Activated gamma-delta T cell treated with Interleukin-2 at 50 U/mL for 16 hours (primary cell): Measurements from ENCODE around the gene GSDME.

Experiments
- DNase-seq: peaks from one replicate; pipeline ENCODE4 v3.0.0-alpha.2; 2020

The GSDME gene

DNA sequence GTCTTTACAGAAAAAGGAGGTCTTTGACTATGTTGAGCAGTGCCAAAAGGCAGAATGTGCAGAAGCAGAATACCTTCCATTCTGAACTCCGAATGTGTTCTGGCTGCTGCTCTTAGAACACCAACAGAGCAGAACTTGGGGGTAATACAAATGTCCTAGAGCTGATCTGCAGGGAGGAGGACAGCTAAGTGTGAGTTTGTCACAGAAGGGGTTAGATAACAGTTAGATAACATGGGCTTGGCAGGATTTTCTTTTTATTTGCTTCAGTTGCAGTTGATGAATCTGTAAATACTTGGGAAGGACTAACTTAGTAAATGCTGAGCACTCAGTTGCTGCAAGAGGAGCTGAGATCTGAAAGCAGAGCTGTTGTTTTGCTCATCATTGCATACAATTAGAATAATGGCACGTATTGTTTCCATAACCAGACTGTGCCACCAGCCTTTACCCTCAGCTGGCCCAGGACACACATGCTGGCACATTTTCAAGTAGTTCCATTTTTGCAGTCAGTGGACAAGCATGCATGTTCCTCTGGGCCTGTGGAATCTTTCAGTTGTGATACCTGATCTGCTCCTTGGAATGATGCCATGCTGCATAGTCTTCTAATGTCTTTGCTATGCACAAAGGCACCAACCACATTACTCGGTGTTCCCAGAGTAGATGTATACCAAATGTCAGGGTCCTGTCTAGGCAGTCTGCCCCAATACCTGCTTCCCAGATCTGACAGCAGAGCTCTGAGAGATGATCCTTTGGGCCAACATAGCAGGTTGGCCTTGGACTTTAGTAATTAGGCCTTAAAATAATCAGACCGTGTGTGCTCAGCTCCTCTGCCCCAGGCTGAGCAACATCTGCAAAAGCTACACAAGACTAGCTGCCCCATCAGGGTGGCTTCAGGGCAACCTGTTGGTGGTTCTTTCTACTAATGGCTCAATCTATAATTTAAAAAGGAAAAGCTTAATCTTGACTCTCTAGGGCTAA is 55.7 kb downstream of the GSDME start:
- no peak for DNase-seq

GRCh38 chr7:24700521-24701260 is 56.6 kb downstream of the GSDME start:
- no peak for DNase-seq

- DNase-seq, result no peak
These were observed 58.6 kb downstream of the GSDME start for GRCh38 chr7:24698531-24699266.

DNA sequence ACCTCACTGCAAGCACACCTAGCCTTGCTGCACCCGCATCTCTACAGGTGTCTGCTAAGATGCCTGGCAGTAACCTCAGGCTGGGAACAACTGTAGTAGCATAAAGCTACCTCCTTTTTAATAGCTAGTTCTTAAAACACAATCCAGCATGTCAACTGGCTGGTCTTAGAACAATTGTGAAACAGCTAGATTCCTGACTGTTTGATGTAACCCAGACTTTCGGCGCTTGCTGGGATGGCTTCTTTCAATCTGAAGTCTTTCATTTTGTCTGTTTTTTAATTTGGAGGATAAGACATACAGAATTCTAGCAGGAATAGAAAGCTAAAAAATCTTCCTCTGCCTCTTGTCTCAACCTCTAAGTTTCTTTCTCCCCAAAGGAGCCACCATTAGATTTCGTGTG is 59.8 kb downstream of the GSDME start:
- no peak for DNase-seq

DNA sequence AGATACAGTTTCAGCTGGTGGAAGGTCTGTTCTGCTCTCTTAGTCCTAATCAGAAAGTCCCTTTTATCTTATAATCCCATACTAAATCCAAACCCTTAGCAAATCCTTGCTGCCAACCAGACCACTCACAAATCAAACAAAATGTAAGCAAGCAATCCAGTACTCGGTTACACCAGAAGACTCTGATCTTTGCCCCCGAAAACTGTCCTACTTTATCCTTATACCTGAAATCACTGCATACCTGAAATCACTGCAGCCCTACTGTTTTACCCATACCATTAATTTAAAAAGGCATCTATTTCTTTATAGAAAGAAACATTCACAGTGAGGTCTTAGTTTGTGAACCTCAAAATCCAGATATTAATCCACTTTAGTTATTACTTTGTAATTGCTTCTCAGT is 64.7 kb downstream of the GSDME start:
- DNase-seq, result no peak

DNA sequence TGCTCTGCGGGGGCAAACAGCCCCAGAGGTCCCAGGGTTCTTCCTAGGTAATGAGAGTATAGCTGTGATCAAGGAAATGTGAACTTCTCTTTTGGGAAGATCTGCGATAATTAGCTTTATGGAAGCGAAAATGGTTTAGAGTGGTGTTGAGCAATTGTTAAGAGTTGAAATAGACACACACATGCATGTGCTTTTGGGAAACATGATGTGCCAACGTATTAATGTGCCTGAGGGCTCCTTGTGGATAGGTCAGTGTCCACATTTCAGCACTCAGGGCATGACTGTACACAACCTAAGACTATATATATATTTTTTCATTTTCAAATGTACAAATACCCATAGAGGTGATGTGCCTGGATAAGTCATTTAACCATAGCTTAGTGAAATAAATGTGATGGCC is 67.0 kb downstream of the GSDME start:
- no peak for DNase-seq

DNA sequence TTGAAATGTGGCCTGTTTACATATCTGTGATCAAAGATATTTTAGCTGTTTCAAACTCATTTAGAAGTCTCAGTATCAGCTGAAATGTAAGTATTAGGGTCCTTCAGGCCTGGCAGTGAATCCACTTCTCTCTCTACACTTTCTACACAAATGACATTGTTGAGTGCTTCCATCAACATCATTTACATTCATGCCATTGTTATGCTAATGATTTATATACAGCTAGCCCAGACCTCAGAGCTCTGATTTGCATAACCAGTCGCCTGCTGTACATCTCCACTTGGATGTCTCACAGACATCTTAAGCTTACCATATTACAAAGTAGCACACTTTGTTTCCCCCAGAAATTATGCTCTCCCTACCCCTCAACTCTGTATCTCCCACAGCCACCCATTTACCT is 71.6 kb downstream of the GSDME start:
- DNase-seq, result no peak

DNA sequence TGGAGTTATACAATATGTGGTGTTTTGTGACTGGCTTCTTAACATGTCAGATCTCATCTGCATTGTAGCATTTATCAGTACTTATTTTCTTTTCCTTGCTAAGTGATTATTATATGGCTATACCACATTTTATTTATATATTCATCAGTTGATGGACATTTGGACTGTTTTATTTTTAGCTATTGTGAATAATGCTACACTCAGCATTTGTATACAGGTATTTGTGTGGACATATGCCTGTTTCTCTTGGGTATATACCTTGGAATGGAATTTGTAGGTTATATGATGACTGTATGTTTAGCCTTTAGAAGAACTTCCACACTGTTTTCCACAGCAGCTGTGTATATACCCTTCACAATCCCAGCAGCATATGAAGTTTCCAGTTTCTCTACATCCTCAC is 86.5 kb downstream of the GSDME start:
- DNase-seq, result no peak

- DNase-seq, result no peak
These were observed 87.2 kb downstream of the GSDME start for GRCh38 chr7:24669971-24670591.

DNA sequence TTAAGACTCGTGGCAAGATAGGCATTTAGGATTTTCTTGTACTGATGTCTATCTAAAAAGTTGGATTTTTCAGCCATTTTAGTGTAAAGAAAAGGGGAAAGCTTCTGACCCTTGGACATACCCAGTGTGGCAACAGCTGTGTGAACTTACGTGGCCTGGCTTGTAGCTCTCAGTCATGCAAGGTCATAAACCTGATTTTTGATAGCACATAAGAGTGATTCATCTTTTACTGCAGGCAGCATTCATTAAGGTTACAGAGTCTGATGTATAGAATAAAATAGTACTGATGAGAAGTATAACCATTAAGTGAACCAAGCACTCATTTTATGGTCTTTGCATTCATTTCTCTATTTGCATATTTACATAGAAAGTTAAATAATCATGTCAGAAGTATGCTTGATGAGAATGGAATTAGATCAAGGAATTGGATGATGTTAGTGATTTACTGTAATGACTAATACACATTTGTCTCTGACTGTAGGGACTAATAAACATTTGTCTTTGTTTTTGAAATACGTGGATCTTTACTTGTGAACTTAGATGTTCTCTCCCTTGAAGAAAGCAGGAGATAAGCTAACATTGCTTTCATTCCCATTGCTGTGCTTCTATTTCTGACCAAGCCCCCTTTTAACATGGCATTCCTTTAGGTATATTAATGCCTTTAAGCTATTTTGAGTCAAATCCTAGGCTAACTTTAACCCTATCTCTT is 88.2 kb downstream of the GSDME start:
- DNase-seq, result no peak

DNA sequence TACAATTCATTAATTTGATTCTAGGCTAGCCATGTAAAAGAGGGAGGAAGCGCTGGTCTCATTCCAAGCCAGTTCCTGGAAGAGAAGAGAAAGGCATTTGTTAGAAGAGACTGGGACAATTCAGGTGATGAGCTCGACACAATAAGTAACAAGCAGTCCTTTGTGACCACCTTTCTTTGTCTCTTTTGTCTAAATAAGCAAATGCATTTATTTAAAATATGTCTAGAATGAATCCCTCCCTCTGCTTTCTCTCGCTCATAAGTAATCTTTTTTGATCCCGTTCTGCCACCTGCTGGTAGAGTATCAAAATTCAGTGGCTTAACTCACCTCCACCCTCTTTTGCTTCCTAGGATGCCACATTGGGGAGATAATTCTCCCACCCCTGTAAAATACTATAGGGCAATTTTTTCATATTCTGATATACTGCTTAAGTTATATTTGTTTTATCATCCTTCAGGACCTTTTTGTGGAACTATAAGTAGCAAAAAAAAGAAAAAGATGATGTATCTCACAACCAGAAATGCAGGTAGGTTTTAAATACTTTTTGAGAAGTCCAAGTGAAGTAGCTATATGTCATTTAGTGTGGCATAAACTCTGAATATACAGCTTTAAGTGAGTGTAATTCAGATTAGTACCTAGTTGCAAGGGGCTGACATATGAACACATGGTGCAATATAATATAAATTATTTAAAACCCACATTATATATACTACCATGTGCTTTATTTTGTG is 91.5 kb downstream of the GSDME start:
- peak; percentile 40 for DNase-seq

GRCh38 chr7:24660546-24660945 is 96.7 kb downstream of the GSDME start:
- DNase-seq, result no peak

DNA sequence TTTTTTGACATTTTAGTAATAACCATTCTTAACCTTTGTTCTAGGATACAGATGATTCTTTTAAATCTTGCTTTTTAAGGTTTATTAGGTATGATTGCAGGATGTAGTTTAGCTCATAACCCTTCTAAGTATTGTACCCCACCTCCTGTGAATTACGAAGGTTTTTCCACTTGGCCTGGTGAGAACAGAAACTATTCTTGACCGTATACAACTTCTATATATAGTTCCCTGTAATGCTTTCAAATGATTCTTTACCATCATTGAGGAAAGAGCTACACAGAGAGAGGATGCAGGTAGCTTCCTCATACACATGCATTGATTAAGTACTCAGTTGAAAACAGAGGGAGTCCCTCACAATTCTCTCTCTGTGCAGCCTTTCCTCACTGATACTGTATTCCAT is 97.8 kb downstream of the GSDME start:
- no peak for DNase-seq

DNA sequence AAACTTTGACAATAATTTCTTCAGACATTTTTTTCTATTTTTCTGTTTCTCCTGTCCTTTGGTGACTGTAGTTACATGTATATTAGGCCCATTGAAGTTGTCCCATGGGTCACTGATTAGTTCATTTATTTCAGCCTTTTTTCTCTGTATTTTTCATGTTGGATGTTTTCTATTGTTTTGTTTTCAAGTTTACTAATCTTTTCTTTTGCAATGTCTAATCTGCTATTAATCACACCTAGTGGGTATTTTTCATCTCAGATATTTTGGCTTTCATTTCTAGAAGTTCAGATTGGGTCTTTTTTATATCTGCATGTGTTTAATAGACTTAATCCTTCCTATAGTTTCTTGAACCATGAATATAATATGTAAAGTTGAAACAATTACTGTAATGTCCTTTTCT is 99.3 kb downstream of the GSDME start:
- DNase-seq, result no peak

GRCh38 chr7:24656608-24657007 is 100.7 kb downstream of the GSDME start:
- no peak for DNase-seq

- DNase-seq, result no peak
These were observed 103.0 kb downstream of the GSDME start for GRCh38 chr7:24654305-24654704.

DNA sequence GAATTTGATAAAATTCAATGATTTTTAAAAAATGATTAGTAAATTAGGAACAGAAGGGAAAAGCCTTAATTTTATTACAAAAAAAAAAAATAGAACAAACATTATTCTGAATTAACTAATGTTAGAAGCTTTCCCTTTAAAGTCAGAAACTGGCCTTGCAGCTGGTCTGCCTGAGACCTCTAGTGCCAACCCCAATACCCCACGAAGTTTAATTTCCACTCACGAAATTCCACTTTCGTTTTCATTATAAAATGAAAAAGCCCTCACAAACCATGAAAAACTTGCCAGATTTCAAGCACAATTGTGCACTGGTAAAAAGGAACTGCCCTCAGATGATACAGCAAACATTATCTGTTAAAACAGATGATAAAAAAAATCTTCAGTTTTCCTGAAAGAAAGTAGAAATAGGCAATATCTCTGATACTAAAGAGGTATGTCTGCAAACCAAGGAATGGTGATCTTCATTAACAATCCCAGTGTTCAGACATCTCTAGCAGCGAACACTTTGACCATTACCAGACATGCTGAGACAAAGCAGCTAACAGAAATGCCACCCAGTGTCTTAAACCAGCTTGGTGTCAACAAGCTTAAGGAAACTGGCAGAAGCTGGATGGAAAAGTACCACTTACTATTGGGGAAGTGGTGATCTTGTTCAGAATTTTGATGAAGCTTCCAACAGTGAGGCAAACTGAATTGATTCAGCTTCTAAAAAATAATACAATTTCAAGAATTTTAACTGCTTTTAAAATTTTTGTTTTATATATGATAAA is 103.8 kb downstream of the GSDME start:
- DNase-seq, result no peak

DNA sequence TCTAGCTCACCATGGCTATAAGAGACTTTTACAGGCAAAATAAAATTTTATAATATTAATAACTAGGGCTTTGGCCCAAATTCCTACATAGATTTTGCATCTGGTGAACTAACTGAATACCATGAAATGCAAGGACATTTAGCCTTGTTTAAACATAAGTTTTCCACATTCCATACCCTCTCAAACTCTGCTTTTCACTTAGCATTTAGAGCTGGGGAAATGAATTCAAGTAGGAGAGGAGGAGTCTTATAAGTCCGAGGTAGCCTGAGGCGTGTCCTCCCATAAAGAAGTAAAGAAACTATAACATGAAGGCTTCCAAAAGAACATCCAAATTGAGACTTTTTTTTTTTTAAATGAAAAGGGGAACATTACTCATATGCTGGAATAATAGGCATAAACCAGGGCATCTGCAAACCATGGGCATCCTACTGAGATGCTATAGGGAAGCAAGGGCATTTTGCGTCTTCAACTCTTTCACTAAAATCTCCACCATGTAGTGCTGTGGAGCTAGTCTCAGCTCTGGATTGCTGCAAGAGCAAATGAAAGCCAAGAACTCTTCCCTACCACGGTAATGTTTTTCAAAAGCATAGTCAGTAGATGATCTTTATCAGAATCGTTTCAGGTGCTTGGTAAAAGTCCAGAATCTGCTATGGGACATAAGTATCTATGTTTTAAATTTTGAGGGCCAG is 104.9 kb downstream of the GSDME start:
- no peak for DNase-seq
